ENCODE measurements around the gene DAPK1.

DAPK1 gene

GRCh38 chr9:87596862-87597261, 99.2 kb downstream of the DAPK1 start:
- FAIRE-seq: no peak

- FAIRE-seq: no peak
Observed at GRCh38 chr9:87597710-87598443, 100.2 kb downstream of the DAPK1 start.

DNA sequence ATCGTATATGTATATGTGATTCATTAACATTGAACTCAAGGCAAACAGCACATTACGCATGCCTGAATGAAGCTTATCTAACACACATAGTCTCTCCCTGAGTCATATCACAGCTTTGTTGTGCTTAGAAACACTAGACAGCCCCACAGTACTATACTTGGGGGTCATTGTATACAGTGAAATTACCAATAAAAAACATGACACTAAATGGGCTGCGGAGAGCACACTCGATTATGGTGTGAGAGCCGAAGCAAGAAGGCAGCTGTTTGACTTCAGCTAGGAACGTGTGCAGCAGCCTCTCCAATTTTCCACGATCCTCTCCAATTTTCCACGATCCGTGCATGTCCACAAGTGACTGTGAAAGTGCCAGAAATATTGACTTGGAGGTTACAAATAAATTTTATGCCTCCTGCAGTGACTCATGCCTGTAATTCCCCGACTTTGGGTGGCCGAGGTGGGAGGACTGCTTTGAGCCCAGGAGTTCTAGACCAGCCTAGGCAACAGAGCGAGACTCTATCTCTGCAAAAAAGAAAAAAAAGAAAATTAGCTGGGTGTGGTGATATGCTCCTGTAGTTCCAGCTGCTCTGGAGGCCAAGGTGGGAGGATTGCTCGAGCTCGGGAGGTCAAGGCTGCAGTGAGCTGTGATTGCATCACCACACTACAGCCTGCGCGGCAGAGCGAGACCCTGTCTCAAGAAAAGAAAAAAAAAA, 102.4 kb downstream of the DAPK1 start:
- FAIRE-seq: no peak

DNA sequence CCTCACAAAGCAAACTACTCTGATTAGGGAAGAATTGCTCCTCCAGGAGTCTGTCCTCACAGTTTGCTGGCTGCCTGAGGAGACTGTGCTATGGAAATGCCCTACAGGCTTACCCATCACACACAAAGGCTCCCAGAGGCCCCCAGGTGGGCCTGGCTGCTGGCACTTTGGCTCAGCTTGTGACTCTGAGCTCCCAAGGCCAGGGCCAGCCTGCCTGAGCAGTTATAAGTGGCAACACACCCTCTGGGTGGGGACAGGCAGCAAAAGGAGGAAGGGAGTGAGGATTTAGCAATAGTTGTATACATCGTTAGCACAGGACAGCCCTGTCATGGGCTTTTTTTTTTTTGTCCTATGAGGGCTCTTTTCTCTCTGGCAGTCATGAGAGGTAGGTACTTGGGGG, 103.5 kb downstream of the DAPK1 start:
- FAIRE-seq: no peak

DNA sequence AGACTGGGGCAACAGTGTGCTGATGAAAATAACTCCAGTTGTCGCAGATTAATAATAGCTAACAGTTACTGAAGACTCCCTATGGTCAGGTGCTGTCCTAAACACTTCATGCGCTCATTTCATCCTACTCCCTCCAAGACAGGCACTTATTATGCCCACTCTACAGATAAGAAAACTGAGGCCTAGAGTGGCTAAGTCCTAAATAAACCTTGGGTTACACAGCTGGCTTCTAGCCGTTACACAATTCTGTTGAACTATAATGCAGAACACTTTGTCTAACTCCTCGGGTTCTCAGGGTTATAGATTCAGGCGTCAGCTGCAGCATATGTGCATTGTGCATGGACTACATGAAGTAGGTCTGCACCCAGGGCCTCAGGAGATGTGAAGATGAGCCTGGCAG, 103.9 kb downstream of the DAPK1 start:
- FAIRE-seq: no peak

- FAIRE-seq: no peak
Observed at GRCh38 chr9:87602933-87603643, 105.4 kb downstream of the DAPK1 start.

DNA sequence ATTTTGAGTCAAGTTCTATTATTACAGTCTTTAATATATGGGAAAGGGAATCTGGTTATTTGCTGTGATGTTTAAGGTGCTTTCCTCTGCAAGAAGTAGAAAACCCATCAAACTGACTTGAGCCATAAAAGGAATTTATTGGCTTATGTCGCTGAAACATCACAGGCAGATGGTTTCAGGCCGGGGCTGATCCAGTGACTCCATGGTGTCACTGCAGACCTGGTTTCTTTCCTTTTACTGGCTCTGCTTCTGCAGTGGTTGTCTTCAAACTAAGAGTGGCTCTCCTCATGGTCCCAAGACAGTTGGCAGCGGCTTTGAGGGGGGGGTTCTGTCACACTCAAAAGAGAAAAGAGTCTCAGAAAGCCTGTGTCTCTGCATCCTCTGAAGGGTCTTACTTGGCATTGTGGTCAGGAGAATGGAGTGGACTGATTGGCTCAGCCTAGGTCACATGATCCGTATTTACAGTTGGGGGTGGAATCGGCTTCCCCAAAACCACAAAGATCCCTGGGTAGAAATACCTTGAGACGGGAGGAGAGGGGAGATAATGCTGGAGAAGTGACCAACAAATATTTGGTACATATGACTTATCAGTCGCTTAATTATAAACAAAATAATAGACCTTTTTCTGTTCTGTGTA, 106.3 kb downstream of the DAPK1 start:
- no peak for FAIRE-seq

GRCh38 chr9:87604886-87605588, 107.4 kb downstream of the DAPK1 start:
- no peak for FAIRE-seq

GRCh38 chr9:87605676-87606075, 108.0 kb downstream of the DAPK1 start:
- FAIRE-seq: no peak

GRCh38 chr9:87606841-87607521, 109.3 kb downstream of the DAPK1 start:
- no peak for FAIRE-seq

DNA sequence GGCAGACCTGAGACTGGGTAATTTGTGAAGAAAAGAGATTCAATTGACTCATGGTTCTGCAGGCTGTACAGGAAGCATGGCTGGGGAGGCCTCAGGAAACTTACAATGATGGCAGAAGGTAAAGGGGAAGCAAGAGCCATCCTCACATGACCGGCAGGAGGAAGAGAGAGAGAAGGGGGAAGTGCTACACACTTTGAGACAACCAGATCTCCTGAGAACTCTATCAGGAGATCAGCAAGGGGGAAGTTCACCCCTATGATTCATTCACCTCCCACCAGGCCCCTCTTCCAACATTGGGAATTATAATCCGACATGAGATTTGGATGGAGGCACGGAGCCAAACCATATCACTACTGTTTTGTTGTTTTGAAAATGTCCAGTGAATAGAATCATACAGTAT, 110.2 kb downstream of the DAPK1 start:
- FAIRE-seq: no peak

DNA sequence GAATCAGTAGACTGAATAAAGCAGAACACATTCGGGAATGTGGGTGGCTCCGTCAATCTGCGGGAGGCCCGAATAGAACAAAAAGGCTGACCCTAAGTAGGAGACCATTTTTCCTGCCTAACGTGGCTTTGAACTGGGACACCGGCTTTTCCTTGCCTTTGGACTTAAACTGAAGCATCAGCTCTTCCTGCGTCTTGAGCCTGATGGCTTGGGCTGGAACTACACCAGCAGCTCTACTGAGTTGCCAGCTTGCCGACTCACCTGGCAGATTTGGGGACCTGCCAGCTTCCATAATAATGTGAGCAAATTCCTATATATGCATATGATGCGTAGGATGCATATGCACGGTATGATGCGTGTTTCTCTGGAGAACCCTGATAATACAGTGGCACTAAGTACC, 111.3 kb downstream of the DAPK1 start:
- no peak for FAIRE-seq

GRCh38 chr9:87609486-87609885, 111.8 kb downstream of the DAPK1 start:
- no peak for FAIRE-seq

DNA sequence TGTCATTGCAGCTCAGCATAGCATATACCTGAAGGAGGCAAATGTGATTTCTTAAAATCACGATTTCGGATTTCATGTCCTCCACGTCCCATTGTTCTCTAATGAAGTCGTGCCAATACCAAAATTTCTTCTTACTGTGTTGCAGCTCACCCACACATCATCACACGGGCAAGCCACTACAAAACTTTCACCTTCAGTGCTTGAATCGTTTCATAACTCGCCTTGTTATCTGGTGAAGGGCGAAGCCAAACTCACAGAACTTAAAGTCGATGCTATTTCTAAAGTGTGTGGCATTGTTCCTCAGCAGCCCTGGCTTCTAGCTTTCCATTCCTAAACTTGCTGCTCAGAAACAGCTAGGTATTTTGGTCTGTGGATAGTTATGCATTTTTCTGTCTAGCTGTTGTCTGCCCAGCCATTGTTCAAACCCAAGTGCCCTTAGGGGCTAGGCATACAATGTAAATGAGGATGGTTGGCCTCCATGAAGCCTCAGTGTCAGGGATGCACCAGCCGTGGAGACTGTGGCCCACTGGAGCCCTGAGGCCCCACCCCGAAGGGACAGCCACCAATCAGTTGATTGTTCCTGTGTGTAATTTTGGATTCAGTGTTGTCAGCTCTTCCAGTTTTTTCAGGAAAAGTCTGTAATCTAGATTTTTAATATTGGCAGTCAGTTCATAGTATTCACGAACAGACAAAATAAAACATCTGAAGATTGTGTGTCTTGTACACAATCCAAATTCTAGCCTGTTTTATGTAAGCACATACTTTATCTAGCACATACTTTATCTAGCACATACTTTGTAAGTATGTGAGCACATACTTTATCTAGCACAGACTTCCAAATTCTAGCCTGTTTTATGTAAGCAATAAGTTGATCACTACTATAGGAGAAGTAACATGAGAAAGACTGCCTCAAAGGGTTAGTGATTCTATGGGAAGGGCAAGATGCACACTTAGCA, 112.8 kb downstream of the DAPK1 start:
- no peak for FAIRE-seq

DNA sequence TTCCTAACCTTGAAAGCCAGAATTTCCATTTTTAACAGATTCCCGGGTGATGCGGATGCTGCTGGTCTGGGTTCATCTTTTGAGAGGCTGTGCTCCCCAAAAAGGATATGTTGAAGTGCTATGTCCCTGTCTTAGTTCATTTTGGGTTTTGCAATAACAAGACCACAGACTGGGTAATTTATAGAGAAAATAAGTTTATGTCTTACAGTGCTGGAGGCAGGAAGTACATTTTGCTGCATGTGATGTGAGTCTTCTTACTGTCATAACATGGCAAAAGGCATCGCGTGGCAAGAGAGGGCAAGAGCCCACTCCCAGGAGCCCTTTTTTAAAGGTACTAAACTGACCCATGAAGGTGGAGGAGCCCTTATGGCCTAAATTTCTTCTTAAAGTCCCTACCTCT, 114.1 kb downstream of the DAPK1 start:
- no peak for FAIRE-seq

DNA sequence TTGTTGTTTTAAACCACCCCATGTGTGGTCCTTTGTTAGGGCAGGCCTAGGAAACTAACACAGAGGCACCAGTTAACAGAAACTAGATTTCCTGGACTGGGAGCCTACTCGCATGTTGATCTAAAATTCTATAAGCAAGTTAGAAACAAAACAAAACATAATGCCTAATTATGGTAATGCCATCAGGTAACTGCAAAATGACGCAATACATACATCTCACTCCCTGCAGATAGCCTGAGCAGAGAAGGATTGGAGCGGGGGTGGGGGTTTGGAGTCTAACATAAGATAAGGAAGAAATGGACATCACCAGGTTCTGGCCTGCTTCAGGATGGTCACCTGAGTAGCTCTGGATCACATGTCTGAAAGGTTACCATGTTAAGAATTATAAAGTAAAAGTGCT, 114.9 kb downstream of the DAPK1 start:
- no peak for FAIRE-seq

- FAIRE-seq: no peak
Observed at GRCh38 chr9:87613265-87614111, 115.8 kb downstream of the DAPK1 start.

GRCh38 chr9:87614397-87614796, 116.7 kb downstream of the DAPK1 start:
- FAIRE-seq: no peak

DNA sequence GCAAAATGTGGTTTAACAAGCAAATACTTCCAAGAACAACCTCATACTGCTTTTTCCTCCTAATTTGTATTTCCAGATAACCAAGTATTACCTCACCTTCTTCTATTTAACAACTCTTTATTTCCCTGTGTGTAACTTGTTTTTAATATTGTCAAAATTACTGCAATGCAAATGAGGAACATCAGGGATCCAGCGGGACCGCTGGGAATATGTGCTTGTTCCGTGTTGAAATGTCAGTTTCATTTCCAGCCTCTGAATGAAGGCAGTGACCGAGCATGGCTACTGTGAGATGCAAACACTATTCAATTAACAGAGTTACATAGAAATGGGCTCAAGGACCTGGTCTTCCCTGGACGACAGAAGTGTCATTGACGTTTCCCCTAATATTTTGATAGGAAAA, 117.5 kb downstream of the DAPK1 start:
- no peak for FAIRE-seq

DNA sequence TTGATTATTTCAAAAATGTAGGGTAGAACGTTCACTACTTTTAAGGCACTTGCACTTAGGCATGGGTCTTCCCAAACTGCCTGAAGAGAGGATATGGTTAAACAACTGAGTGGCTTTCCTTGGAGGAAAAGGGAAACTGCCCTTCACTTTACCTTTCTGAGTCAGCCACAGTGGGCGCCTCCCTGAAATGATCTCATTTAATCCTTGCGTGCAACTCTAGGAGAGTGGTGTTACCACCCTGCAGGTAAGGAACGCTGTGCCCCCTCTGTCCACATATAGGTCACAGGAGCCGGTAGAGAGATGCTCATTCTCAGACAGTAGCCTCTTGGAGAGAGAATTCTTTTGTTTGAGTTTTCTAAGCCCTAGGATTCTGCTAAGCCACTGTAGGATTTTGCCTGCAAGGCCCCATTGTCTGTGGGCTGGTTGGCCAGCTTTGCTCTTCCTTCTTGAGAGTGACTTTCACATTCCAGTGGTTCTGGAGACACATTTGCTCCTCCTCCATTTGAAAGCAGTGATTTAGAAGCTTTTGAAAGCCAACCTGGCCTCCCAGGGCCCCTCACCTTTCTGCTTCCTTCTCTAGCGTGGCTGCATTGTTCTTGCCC, 118.0 kb downstream of the DAPK1 start:
- no peak for FAIRE-seq

Data from TTC549 (cell line).